ENCODE measurements around the gene KCNK18. TPM values are rescaled to one million over a fixed set of nuclear protein-coding genes. Genes with fewer than 3 reads are reported as not detected.

The KCNK18 gene
- total RNA-seq, 2 donors from 2014 or later: not detected

- WGBS, 2 donors: 74 to 76% methylated on average over 25 to 26 of the region's 26 CpGs
- no peaks in the 10 kb centered on the region for H3K27me3 ChIP-seq
- H3K4me3 ChIP-seq: no peak overlapping the region
- no peaks in the 10 kb centered on the region for H3K4me1 ChIP-seq
- DNase-seq: no peak
- intact Hi-C loops (cut with DNase I): no loop called here
- no peak overlapping the region for H3K27ac ChIP-seq
- TF ChIP-seq CTCF (IDR thresholded peaks at IDR 0.05) (no peak), POLR2A (IDR thresholded peaks at IDR 0.05) (no peak)
- no peaks in the 10 kb centered on the region for H3K36me3 ChIP-seq (replicated peaks in 1 of 2; ENCODE audit: insufficient read depth in 1 of 2, low read depth in 2 of 2)
- no peak for ATAC-seq
- H3K9me3 ChIP-seq: no peaks in the 10 kb centered on the region
Observed at GRCh38 chr10:117254774-117255735, 57.8 kb downstream of the KCNK18 start.

GRCh38 chr10:117255835-117256460 is 58.7 kb downstream of the KCNK18 start:
- H3K27me3 ChIP-seq: no peaks in the 10 kb centered on the region
- intact Hi-C loops (cut with DNase I): no loop called here
- no peak for ATAC-seq
- no peak overlapping the region for H3K27ac ChIP-seq
- H3K4me3 ChIP-seq: no peak overlapping the region
- DNase-seq: no peak
- no peaks in the 10 kb centered on the region for H3K36me3 ChIP-seq (replicated peaks in 1 of 2; ENCODE audit: insufficient read depth in 1 of 2, low read depth in 2 of 2)
- H3K4me1 ChIP-seq: no peaks in the 10 kb centered on the region
- H3K9me3 ChIP-seq: no peaks in the 10 kb centered on the region
- TF ChIP-seq POLR2A (IDR thresholded peaks at IDR 0.05) (no peak), CTCF (IDR thresholded peaks at IDR 0.05) (no peak)
- WGBS, 2 donors: 87 to 88% methylated on average over 8 to 9 of the region's 9 CpGs

GRCh38 chr10:117256910-117257309 is 59.6 kb downstream of the KCNK18 start:
- no peak for TF ChIP-seq CTCF (IDR thresholded peaks at IDR 0.05)
- TF ChIP-seq POLR2A (IDR thresholded peaks at IDR 0.05): no peak
- Histone ChIP-seq H3K4me1 (no peaks in the 10 kb centered on the region), H3K36me3 (replicated peaks in 1 of 2; ENCODE audit: insufficient read depth in 1 of 2, low read depth in 2 of 2) (no peaks in the 10 kb centered on the region), H3K27me3 (no peaks in the 10 kb centered on the region), H3K27ac (no peak overlapping the region), H3K9me3 (no peaks in the 10 kb centered on the region), H3K4me3 (no peak overlapping the region)
- ATAC-seq: no peak
- intact Hi-C loops (cut with DNase I): no loop called here
- WGBS, 2 donors: 62% methylated on average over 9 to 10 of the region's 10 CpGs
- no peak for DNase-seq

- 73 to 76% methylated on average over 3 of the region's 3 CpGs for WGBS, 2 donors
- H3K36me3 ChIP-seq (replicated peaks in 1 of 2; ENCODE audit: insufficient read depth in 1 of 2, low read depth in 2 of 2): no peaks in the 10 kb centered on the region
- DNase-seq (no peak), ATAC-seq (no peak)
- TF ChIP-seq CTCF (IDR thresholded peaks at IDR 0.05): no peak
- no peak for TF ChIP-seq POLR2A (IDR thresholded peaks at IDR 0.05)
- intact Hi-C loops (cut with DNase I): no loop called here
- H3K9me3 ChIP-seq: no peaks in the 10 kb centered on the region
- no peaks in the 10 kb centered on the region for H3K27me3 ChIP-seq
- no peak overlapping the region for H3K27ac ChIP-seq
- no peak overlapping the region for H3K4me3 ChIP-seq
- no peaks in the 10 kb centered on the region for H3K4me1 ChIP-seq
Observed at GRCh38 chr10:117257721-117258120, 60.4 kb downstream of the KCNK18 start.

Data from body of pancreas (tissue), 4 donors.